PFSK-1 (cell line): Measurements from ENCODE around the gene KIAA0232. TPM values are rescaled to one million over a fixed set of nuclear protein-coding genes. Genes with fewer than 3 reads are reported as not detected.
A peak's percentile ranks its signal among the peaks of the same experiment; 100 is the strongest.

ENCODE experiments used
- FOXP2 ChIP-seq: optimal IDR thresholded peaks from 2 replicates; pipeline ENCODE3; 2011; ENCODE audit warnings: borderline replicate concordance, control low read depth, inconsistent platforms; ENCODE audit not compliant: insufficient read depth; ENCODE audit errors: extremely low read length, extremely low read depth
- POLR2AphosphoS5 ChIP-seq: IDR thresholded peaks from 2 replicates; pipeline ENCODE4 v1.6.1; 2012; ENCODE audit warnings: low read depth, mild to moderate bottlenecking, control low read depth, low read length, moderate library complexity
- REST ChIP-seq, 2 experiments: IDR thresholded peaks; 2 replicates each; pipeline versions ENCODE4 v1.6.1 to v1.8.0; 2011 to 2012; ENCODE audit warnings: low read depth in 2 of 2, low read length in 2 of 2, control low read depth in 1 of 2, inconsistent platforms in 1 of 2, mild to moderate bottlenecking in 1 of 2, moderate library complexity in 1 of 2; ENCODE audit not compliant: insufficient read depth in 1 of 2
- SIN3A ChIP-seq: IDR thresholded peaks from 2 replicates; pipeline ENCODE4 v1.6.1; 2012; ENCODE audit warnings: mild to moderate bottlenecking, low read length, moderate library complexity, borderline replicate concordance; ENCODE audit not compliant: insufficient read depth
- TAF1 ChIP-seq: IDR thresholded peaks from 2 replicates; pipeline ENCODE4 v1.6.1; 2012; ENCODE audit warnings: low read length, control low read depth, borderline replicate concordance; ENCODE audit not compliant: insufficient read depth
- polyA plus RNA-seq: library from polyadenylated mRNA; unstranded; fragments of >200 nt; gene quantifications from one replicate; pipeline ENCODE4 v1.2.1, GENCODE V29; 2012; ENCODE audit warnings: low read depth, missing spikeins; ENCODE audit not compliant: insufficient read length

KIAA0232 gene
- 4.6 TPM for polyA plus RNA-seq

GRCh38 chr4:6782147-6782845, at the start of gene KIAA0232:
Gene KIAA0232, plus strand, starts transcription at chr4:6782727. Its CDS starts 41,727 bp downstream, at chr4:6824454.
- no peak; a peak in 1 of 4 replicates for TF ChIP-seq REST (IDR thresholded peaks at IDR 0.05; ENCODE audit: insufficient read depth in 1 of 2, low read depth in 2 of 2, low read length in 2 of 2)
- TF ChIP-seq POLR2AphosphoS5, result no peak; the same call in 1 of the 2 replicates
- TF ChIP-seq FOXP2, result peak; percentile 61
- peak; percentile 65; the same call in 1 of the 2 replicates for TF ChIP-seq TAF1
- TF ChIP-seq SIN3A, result peak; percentile 84; the same call in 1 of the 2 replicates

GRCh38 chr4:6733358-6734164, 49.0 kb upstream of the KIAA0232 start:
- TF ChIP-seq REST (IDR thresholded peaks at IDR 0.05; ENCODE audit: insufficient read depth in 1 of 2, low read depth in 2 of 2, low read length in 2 of 2) (no peak), SIN3A (no peak), FOXP2 (no peak), POLR2AphosphoS5 (no peak), TAF1 (no peak)

- TF ChIP-seq REST (IDR thresholded peaks at IDR 0.05; ENCODE audit: insufficient read depth in 1 of 2, low read depth in 2 of 2, low read length in 2 of 2) (no peak), SIN3A (no peak), POLR2AphosphoS5 (no peak), TAF1 (no peak)
Measured at GRCh38 chr4:6734165-6734786, 48.3 kb upstream of the KIAA0232 start.

- no peak for TF ChIP-seq REST (IDR thresholded peaks at IDR 0.05; ENCODE audit: insufficient read depth in 1 of 2, low read depth in 2 of 2, low read length in 2 of 2)
- no peak for TF ChIP-seq FOXP2
- TF ChIP-seq SIN3A, result no peak
- no peak for TF ChIP-seq TAF1
- TF ChIP-seq POLR2AphosphoS5, result no peak
Measured at GRCh38 chr4:6739920-6740319, 42.6 kb upstream of the KIAA0232 start.
